Uterus (tissue), 4 donors: ENCODE data around the gene SBF1. TPM values are rescaled to one million over a fixed set of nuclear protein-coding genes. Genes with fewer than 3 reads are reported as not detected.
"Not testable (repeated sequence)": the region's sequence is repeated elsewhere in the genome, so short reads cannot be mapped to it uniquely, and the experiment has no call there.

ENCODE experiments used
- DNase-seq, 2 donors: peaks; one replicate each; pipeline ENCODE4 v3.0.0-alpha.2; 2019 to 2020
- H3K27ac ChIP-seq, 2 donors: fragments of 200-600 bp; sonication (generic); 1 replicate in 1 of 2; 2 replicates in 1 of 2; pipeline ENCODE4 v1.5.1; 2016 to 2018
- H3K27me3 ChIP-seq, 2 donors: fragments of 200-600 bp; sonication (generic); one replicate each; pipeline ENCODE4 v1.5.1; 2018 to 2019; ENCODE audit warnings: control low read depth in 1 of 2
- H3K36me3 ChIP-seq, 2 donors: fragments of 200-600 bp; sonication (generic); one replicate each; pipeline ENCODE4 v1.5.1; 2019; ENCODE audit warnings: control low read depth in 1 of 2
- H3K4me1 ChIP-seq, 2 donors: fragments of 200-600 bp; sonication (generic); one replicate each; pipeline ENCODE4 v1.5.1; 2018 to 2019; ENCODE audit warnings: control low read depth in 1 of 2
- H3K4me3 ChIP-seq, 2 donors: fragments of 200-600 bp; sonication (generic); 1 replicate in 1 of 2; 2 replicates in 1 of 2; pipeline ENCODE4 v1.5.1; 2018 to 2019; ENCODE audit warnings: mild to moderate bottlenecking in 1 of 2
- H3K9me3 ChIP-seq, 2 donors: fragments of 200-600 bp; sonication (generic); one replicate each; pipeline ENCODE4 v1.5.1; 2019; ENCODE audit warnings: control low read depth in 1 of 2
- POLR2A ChIP-seq, 2 donors: fragments of 450-650 bp; IDR thresholded peaks; one replicate each; pipeline ENCODE4 v1.6.1; 2016; ENCODE audit warnings: antibody characterized with exemption in 2 of 2, mild to moderate bottlenecking in 1 of 2, moderate library complexity in 1 of 2
- intact Hi-C: fragments of 100-400 bp; cut with DNase I; formaldehyde crosslinking; loops from one replicate; pipeline ENCODE4 v1.15.1; 2023; ENCODE audit warnings: low total_unique reads
- total RNA-seq, 4 donors: library from RNA; depleted of rRNA in 3 of 4; stranded (reverse); fragments of >200 nt in 3 of 4; gene quantifications; one replicate each; pipeline versions ENCODE4 v1.1.0 to v1.2.4, GENCODE V29; 2014 to 2023
- TF ChIP-seq, protein P1 (sequence below), 4 experiments: fragments of 200-600 bp in 2 of 4; fragments of 450-650 bp in 2 of 4; sonication (generic) in 2 of 4; IDR thresholded peaks; one replicate each; pipeline ENCODE4 v1.5.1; 2016 to 2019; ENCODE audit warnings: antibody characterized with exemption in 4 of 4, mild to moderate bottlenecking in 2 of 4, moderate library complexity in 1 of 4
- donor health status: DM: yes; HTN: yes; CAD: no.

SBF1 gene
- total RNA-seq, 4 donors from 2014 or later = 35.0 to 84.0 (median 60.9) TPM

DNA sequence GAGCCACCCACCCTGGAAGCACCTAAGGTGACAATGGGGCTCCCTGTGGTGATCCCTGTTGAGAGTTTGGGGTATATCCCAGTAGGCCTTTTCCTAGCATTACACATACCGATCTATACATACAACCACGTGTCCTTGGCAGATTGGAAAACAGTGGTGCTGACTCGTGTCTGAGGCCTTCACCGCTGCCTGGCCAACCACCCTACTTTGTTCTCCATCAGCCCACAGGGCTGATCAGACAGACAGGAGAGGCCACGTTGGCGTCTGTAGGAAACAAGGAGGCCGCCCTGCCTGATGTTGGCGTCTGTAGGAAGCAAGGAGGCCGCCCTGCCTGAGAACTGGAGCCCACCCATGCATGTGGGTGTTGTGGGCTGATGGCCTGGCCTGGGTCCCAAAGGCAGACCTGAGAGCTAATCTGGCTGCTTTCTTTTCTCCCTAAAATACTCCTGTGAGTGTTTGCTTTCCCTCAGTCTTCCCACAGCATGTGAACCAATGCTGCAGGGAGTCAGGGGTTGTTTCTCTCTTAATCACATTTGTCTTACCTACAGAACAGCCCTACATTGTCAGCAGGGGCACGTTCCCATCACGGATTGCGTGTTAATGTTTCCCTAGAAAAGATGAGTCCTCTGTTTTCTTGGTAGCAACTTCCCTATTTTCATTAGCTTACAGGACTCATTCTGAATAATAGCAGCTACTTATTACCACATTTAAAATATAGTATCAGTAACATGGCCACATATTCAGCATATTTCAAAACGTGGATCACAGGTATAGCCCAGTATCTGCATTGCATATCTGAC, 57.2 kb downstream of the SBF1 start:
- no peaks in the 10 kb centered on the region for H3K27me3 ChIP-seq
- no peaks in the 10 kb centered on the region for H3K36me3 ChIP-seq

DNA sequence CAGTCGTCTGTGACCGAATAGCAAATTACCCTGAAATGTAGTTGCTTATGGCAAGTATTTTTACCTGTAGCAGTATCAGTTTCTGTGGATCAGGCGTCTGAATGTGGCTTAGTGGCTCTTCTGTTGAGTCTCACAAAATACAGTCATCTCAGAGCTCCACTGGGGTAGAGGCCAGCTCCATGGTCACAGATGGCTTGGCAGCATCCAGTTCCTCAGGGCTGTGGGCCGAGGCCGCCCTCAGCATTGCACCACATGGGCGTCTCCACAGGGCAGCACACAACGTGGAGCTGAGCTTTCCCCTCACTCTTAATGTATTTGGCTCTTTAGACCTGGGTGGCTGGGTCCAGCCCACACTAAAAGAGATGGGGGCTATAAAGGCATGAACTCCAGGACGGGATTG, 57.8 kb downstream of the SBF1 start:
- no peak overlapping the region for H3K4me3 ChIP-seq
- intact Hi-C loops = no loop called here
- H3K4me1 ChIP-seq = no peaks in the 10 kb centered on the region
- no peaks in the 10 kb centered on the region for H3K36me3 ChIP-seq
- H3K27ac ChIP-seq = no peak overlapping the region
- TF ChIP-seq, protein P1, sequence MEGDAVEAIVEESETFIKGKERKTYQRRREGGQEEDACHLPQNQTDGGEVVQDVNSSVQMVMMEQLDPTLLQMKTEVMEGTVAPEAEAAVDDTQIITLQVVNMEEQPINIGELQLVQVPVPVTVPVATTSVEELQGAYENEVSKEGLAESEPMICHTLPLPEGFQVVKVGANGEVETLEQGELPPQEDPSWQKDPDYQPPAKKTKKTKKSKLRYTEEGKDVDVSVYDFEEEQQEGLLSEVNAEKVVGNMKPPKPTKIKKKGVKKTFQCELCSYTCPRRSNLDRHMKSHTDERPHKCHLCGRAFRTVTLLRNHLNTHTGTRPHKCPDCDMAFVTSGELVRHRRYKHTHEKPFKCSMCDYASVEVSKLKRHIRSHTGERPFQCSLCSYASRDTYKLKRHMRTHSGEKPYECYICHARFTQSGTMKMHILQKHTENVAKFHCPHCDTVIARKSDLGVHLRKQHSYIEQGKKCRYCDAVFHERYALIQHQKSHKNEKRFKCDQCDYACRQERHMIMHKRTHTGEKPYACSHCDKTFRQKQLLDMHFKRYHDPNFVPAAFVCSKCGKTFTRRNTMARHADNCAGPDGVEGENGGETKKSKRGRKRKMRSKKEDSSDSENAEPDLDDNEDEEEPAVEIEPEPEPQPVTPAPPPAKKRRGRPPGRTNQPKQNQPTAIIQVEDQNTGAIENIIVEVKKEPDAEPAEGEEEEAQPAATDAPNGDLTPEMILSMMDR (IDR thresholded peaks at IDR 0.05) = no peak
- TF ChIP-seq POLR2A (IDR thresholded peaks at IDR 0.05) = no peak
- no peaks in the 10 kb centered on the region for H3K27me3 ChIP-seq
- no peak for DNase-seq
- H3K9me3 ChIP-seq = no peaks in the 10 kb centered on the region

More for the DNA sequence above, 57.2 kb downstream of the SBF1 start:
- DNase-seq = no peak
- intact Hi-C loops = no loop called here
- Histone ChIP-seq H3K27ac (no peak overlapping the region), H3K4me3 (no peak overlapping the region), H3K4me1 (no peaks in the 10 kb centered on the region), H3K9me3 (no peaks in the 10 kb centered on the region)
- no peak for TF ChIP-seq POLR2A (IDR thresholded peaks at IDR 0.05)
- TF ChIP-seq, protein P1 (IDR thresholded peaks at IDR 0.05) = no peak

DNA sequence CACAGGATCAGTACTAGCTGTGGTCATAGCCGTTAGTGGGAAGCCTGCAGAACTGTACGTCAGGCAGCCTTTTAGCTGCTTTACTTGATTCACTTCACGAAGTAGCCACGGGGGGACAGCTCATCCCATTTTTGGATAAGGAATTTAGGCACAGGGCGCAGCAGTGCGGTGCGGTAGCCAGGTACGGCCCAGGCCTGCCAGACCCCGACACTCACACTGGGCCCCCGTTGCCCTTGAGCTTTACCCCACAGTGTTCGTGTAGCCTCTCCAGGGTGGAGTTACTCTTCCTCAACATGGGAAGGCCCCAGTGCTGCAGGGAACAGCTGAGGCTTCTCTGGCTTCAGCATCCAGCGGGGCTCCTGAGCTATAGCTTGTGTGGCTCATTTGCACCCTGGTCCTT, 59.4 kb downstream of the SBF1 start:
- Histone ChIP-seq H3K27ac (no peak overlapping the region), H3K27me3 (no peaks in the 10 kb centered on the region), H3K36me3 (no peaks in the 10 kb centered on the region), H3K4me3 (no peak overlapping the region), H3K9me3 (no peaks in the 10 kb centered on the region), H3K4me1 (no peaks in the 10 kb centered on the region)
- DNase-seq = no peak
- TF ChIP-seq, protein P1 (IDR thresholded peaks at IDR 0.05) = no peak
- no peak for TF ChIP-seq POLR2A (IDR thresholded peaks at IDR 0.05)
- intact Hi-C loops = no loop called here

DNA sequence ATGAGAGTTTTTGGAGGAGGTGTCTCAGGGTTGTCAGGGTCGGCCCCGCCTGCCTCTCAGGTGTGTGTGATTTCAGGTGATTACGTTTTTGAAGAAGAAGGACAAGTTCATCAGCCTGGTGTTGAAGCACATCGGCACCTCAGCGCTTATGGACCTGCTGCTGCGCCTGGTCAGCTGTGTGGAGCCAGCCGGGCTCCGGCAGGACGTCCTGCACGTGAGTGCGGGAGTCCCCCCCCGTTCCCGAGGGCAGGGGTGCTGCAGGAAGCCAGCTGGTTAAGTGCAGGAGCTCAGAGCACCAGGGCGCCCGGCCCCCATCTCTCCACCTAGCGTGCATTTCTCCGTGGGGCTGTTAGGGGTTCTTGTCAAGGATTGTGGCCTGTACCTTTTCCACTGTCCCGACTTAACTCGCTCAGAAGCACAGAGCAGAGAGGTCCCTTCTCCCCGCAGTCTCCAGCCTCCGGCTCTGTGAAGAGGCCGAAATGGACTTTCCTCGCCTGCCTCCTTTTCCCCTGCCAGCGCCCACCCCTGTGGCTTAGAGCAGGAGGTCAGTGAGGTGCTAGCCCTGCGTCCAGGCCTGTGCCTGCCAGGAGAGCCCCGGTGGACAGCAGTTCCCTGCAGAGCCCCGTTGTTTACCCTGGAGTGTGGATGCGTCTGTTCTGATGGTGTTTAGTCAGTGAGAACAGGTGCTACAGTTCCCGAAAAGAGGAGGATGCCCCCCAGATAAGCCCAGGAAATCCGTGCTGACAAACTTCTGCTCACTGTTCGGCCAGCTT, 60.2 kb downstream of the SBF1 start:
- Histone ChIP-seq H3K9me3 (no peaks in the 10 kb centered on the region), H3K4me1 (no peaks in the 10 kb centered on the region), H3K27me3 (no peaks in the 10 kb centered on the region), H3K4me3 (no peak overlapping the region), H3K27ac (no peak overlapping the region), H3K36me3 (no peaks in the 10 kb centered on the region)
- DNase-seq = no peak
- TF ChIP-seq, protein P1 (IDR thresholded peaks at IDR 0.05) = no peak
- intact Hi-C loops = no loop called here

DNA sequence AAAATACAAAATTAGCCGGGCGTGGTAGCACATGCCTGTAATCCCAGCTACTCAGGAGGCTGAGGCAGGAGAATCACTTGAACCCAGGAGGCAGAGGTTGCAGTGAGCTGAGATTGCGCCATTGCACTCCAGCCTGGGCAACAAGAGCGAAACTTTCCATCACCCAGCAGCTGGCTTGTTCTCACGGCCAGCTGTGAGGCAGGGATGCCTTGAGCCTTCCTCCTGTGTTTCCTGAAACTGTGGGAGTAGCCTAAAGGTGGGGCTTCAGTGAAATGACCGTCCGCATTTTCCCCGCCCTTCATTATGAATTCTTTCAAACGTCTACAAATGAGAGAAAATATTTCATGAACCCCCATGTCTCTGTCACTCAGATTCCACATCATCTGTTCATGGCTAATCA, 65.9 kb downstream of the SBF1 start:
- H3K4me3 ChIP-seq, DNase-seq, H3K27ac ChIP-seq, H3K9me3 ChIP-seq, H3K27me3 ChIP-seq, H3K4me1 ChIP-seq, intact Hi-C loops, H3K36me3 ChIP-seq: not testable (repeated sequence)
